ENCODE measurements around the gene WDR3.
"Not testable (repeated sequence)": the region's sequence is repeated elsewhere in the genome, so short reads cannot be mapped to it uniquely, and the experiment has no call there.

The WDR3 gene

GRCh38 chr1:117929343-117930172, at the start of gene WDR3, which contains the start of gene GDAP2:
Gene WDR3 (plus strand): TSS chr1:117929739. CDS start chr1:117933320, 3,581 bp downstream.
Gene GDAP2 (minus strand): TSS chr1:117929621. CDS start chr1:117920357, 9,264 bp downstream.
- DNase-seq: peak; percentile 95

- DNase-seq: no peak
These were observed 45.9 kb upstream of the WDR3 start for GRCh38 chr1:117883616-117884015.

- no peak for DNase-seq
These were observed 43.3 kb upstream of the WDR3 start for GRCh38 chr1:117886101-117886795.

GRCh38 chr1:117890452-117890851, 39.1 kb upstream of the WDR3 start:
- no peak for DNase-seq

- DNase-seq: no peak
These were observed 37.0 kb upstream of the WDR3 start for GRCh38 chr1:117892512-117892911.

GRCh38 chr1:117894078-117894477, 35.5 kb upstream of the WDR3 start:
- no peak for DNase-seq

- DNase-seq: peak; percentile 9
These were observed 33.9 kb upstream of the WDR3 start for GRCh38 chr1:117895482-117896114.

- DNase-seq: no peak
These were observed 32.0 kb upstream of the WDR3 start for GRCh38 chr1:117897551-117897950.

- no peak for DNase-seq
These were observed 29.7 kb upstream of the WDR3 start for GRCh38 chr1:117899801-117900200.

GRCh38 chr1:117902944-117903343, 26.6 kb upstream of the WDR3 start:
- no peak for DNase-seq

- no peak for DNase-seq
These were observed 25.1 kb upstream of the WDR3 start for GRCh38 chr1:117904485-117904884.

GRCh38 chr1:117905019-117905418, 24.5 kb upstream of the WDR3 start:
- no peak for DNase-seq

GRCh38 chr1:117911051-117911450, 18.5 kb upstream of the WDR3 start:
- no peak for DNase-seq

GRCh38 chr1:117919376-117919775, 10.2 kb upstream of the WDR3 start:
- no peak for DNase-seq

- DNase-seq: no peak
These were observed 7.5 kb upstream of the WDR3 start for GRCh38 chr1:117921991-117922390.

- DNase-seq: not testable (repeated sequence)
These were observed 6.8 kb upstream of the WDR3 start for GRCh38 chr1:117922717-117923116.

GRCh38 chr1:117925981-117926380, 3.6 kb upstream of the WDR3 start:
- no peak for DNase-seq

- DNase-seq: no peak
These were observed 627 bp upstream of the WDR3 start for GRCh38 chr1:117928881-117929342.

- DNase-seq: no peak
These were observed 571 bp downstream of the WDR3 start for GRCh38 chr1:117930173-117930447.

- no peak for DNase-seq
These were observed 945 bp downstream of the WDR3 start for GRCh38 chr1:117930484-117930883.

GRCh38 chr1:117932576-117932975, 3.0 kb downstream of the WDR3 start:
- no peak for DNase-seq

- no peak for DNase-seq
These were observed 4.2 kb downstream of the WDR3 start for GRCh38 chr1:117933769-117934168.

GRCh38 chr1:117942293-117942692, 12.8 kb downstream of the WDR3 start:
- no peak for DNase-seq

GRCh38 chr1:117952386-117952785, 22.8 kb downstream of the WDR3 start:
- no peak for DNase-seq

All from NCI-H510A (cell line).